ENCODE measurements around the gene ELMO1. TPM values are rescaled to one million over a fixed set of nuclear protein-coding genes. Genes with fewer than 3 reads are reported as not detected.

ELMO1 gene
- total and polyA plus RNA-seq, 2 of the 13 experiments (the other 11 are each of a cell fraction or from before 2014, with no cell fraction given) = 0.11 to 0.17 TPM

DNA sequence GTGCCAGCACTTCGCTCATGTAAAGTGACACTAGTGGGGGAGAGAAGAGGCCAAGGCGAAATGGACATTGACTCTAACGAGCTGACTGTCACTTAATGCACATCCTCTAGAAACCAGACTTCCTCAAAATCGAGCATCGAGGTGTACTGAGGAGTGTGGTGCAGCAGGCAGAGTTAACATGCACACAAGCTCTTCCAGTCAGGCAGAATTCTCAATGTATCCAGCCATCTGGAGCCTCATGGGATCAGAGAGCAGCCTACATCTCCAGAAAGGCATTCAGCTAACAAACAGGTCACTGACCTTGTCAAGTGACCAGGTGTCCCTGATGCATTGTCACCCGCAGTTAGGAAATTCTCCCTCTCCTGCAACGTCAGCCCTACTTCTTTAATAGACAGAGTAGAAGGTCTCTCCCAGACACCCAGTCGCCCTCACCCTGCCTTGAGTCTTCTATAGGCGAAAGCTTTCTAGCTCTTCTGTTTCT, 464.6 kb downstream of the ELMO1 start (continued):
- TF ChIP-seq, protein P1, sequence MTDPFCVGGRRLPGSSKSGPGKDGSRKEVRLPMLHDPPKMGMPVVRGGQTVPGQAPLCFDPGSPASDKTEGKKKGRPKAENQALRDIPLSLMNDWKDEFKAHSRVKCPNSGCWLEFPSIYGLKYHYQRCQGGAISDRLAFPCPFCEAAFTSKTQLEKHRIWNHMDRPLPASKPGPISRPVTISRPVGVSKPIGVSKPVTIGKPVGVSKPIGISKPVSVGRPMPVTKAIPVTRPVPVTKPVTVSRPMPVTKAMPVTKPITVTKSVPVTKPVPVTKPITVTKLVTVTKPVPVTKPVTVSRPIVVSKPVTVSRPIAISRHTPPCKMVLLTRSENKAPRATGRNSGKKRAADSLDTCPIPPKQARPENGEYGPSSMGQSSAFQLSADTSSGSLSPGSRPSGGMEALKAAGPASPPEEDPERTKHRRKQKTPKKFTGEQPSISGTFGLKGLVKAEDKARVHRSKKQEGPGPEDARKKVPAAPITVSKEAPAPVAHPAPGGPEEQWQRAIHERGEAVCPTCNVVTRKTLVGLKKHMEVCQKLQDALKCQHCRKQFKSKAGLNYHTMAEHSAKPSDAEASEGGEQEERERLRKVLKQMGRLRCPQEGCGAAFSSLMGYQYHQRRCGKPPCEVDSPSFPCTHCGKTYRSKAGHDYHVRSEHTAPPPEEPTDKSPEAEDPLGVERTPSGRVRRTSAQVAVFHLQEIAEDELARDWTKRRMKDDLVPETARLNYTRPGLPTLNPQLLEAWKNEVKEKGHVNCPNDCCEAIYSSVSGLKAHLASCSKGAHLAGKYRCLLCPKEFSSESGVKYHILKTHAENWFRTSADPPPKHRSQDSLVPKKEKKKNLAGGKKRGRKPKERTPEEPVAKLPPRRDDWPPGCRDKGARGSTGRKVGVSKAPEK (CRISPR knock-in tag; IDR thresholded peaks at IDR 0.05; ENCODE audit: borderline replicate concordance) = no peak
- no peak for TF ChIP-seq ZNF691 (CRISPR knock-in tag; IDR thresholded peaks at IDR 0.05; ENCODE audit: borderline replicate concordance, low read depth)
- TF ChIP-seq ZNF335 (CRISPR knock-in tag; IDR thresholded peaks at IDR 0.05) = no peak
- TF ChIP-seq, protein P2, sequence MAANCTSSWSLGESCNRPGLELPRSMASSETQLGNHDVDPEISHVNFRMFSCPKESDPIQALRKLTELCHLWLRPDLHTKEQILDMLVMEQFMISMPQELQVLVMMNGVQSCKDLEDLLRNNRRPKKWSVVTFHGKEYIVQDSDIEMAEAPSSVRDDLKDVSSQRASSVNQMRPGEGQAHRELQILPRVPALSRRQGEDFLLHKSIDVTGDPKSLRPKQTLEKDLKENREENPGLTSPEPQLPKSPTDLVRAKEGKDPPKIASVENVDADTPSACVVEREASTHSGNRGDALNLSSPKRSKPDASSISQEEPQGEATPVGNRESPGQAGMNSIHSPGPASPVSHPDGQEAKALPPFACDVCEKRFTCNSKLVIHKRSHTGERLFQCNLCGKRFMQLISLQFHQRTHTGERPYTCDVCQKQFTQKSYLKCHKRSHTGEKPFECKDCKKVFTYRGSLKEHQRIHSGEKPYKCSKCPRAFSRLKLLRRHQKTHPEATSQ (CRISPR knock-in tag; IDR thresholded peaks at IDR 0.05; ENCODE audit: borderline replicate concordance) = no peak
- TF ChIP-seq ZNF350 (CRISPR knock-in tag; IDR thresholded peaks at IDR 0.05; ENCODE audit: borderline replicate concordance, low read depth) = peak; percentile 39; the same call in 1 of the 2 replicates
- TF ChIP-seq ZBTB40 (IDR thresholded peaks at IDR 0.05) = no peak
- TF ChIP-seq ZBTB40 (CRISPR knock-in tag; IDR thresholded peaks at IDR 0.05) = no peak
- TF ChIP-seq, protein P3, sequence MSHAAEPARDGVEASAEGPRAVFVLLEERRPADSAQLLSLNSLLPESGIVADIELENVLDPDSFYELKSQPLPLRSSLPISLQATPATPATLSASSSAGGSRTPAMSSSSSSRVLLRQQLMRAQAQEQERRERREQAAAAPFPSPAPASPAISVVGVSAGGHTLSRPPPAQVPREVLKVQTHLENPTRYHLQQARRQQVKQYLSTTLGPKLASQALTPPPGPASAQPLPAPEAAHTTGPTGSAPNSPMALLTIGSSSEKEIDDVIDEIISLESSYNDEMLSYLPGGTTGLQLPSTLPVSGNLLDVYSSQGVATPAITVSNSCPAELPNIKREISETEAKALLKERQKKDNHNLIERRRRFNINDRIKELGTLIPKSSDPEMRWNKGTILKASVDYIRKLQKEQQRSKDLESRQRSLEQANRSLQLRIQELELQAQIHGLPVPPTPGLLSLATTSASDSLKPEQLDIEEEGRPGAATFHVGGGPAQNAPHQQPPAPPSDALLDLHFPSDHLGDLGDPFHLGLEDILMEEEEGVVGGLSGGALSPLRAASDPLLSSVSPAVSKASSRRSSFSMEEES (CRISPR knock-in tag; IDR thresholded peaks at IDR 0.05) = peak; percentile 62; the same call in 1 of the 2 replicates
- no peak for TF ChIP-seq CBFB (CRISPR knock-in tag; IDR thresholded peaks at IDR 0.05)
- no peak for TF ChIP-seq KAT8 (CRISPR knock-in tag; IDR thresholded peaks at IDR 0.05)
- no peak for TF ChIP-seq XBP1 (CRISPR knock-in tag; IDR thresholded peaks at IDR 0.05)
- TF ChIP-seq GABPA (IDR thresholded peaks at IDR 0.05; ENCODE audit: low read depth, low read length) = no peak
- no peak for TF ChIP-seq GABPA (CRISPR knock-in tag; IDR thresholded peaks at IDR 0.05; ENCODE audit: low read depth)
- peak; percentile 74 for TF ChIP-seq FOSL2 (CRISPR knock-in tag; IDR thresholded peaks at IDR 0.05)

Data from HepG2 (cell line).